ENCODE data around the gene RAPGEF2.

RAPGEF2 gene

GRCh38 chr4:159357350-159357749, 254.5 kb downstream of the RAPGEF2 start:
- no peak for DNase-seq (ENCODE audit: low read depth in 2 of 2)
- TF ChIP-seq CTCF (IDR thresholded peaks at IDR 0.05; ENCODE audit: low read depth, low read length): no peak
- H3K4me3 ChIP-seq (replicated peaks in 1 of 2; ENCODE audit: low read depth in 2 of 2, low read length in 2 of 2): no peak overlapping the region

GRCh38 chr4:159358226-159358625, 255.3 kb downstream of the RAPGEF2 start:
- no peak overlapping the region for H3K4me3 ChIP-seq (replicated peaks in 1 of 2; ENCODE audit: low read depth in 2 of 2, low read length in 2 of 2)
- peak; percentile 64 to 73 for DNase-seq (ENCODE audit: low read depth in 2 of 2)
- no peak for TF ChIP-seq CTCF (IDR thresholded peaks at IDR 0.05; ENCODE audit: low read depth, low read length)

- no peak overlapping the region for H3K4me3 ChIP-seq (replicated peaks in 1 of 2; ENCODE audit: low read depth in 2 of 2, low read length in 2 of 2)
- no peak for TF ChIP-seq CTCF (IDR thresholded peaks at IDR 0.05; ENCODE audit: low read depth, low read length)
- DNase-seq (ENCODE audit: low read depth in 2 of 2): peak; percentile 70 to 88
Observed at GRCh38 chr4:159360549-159360948, 257.7 kb downstream of the RAPGEF2 start.

- H3K4me3 ChIP-seq (replicated peaks in 1 of 2; ENCODE audit: low read depth in 2 of 2, low read length in 2 of 2): no peak overlapping the region
- DNase-seq (ENCODE audit: low read depth in 2 of 2): no peak
- TF ChIP-seq CTCF (IDR thresholded peaks at IDR 0.05; ENCODE audit: low read depth, low read length): no peak
Observed at GRCh38 chr4:159363361-159363760, 260.5 kb downstream of the RAPGEF2 start.

- TF ChIP-seq CTCF (IDR thresholded peaks at IDR 0.05; ENCODE audit: low read depth, low read length): no peak
- H3K4me3 ChIP-seq (replicated peaks in 1 of 2; ENCODE audit: low read depth in 2 of 2, low read length in 2 of 2): no peak overlapping the region
- peak in 1 of 2 donors; percentile 40 for DNase-seq (ENCODE audit: low read depth in 2 of 2)
Observed at GRCh38 chr4:159366966-159367780, 264.3 kb downstream of the RAPGEF2 start.

- DNase-seq (ENCODE audit: low read depth in 2 of 2): no peak
- TF ChIP-seq CTCF (IDR thresholded peaks at IDR 0.05; ENCODE audit: low read depth, low read length): no peak
- H3K4me3 ChIP-seq (replicated peaks in 1 of 2; ENCODE audit: low read depth in 2 of 2, low read length in 2 of 2): no peak overlapping the region
Observed at GRCh38 chr4:159367781-159368080, 264.9 kb downstream of the RAPGEF2 start.

- no peak for DNase-seq (ENCODE audit: low read depth in 2 of 2)
- H3K4me3 ChIP-seq (replicated peaks in 1 of 2; ENCODE audit: low read depth in 2 of 2, low read length in 2 of 2): no peak overlapping the region
- no peak for TF ChIP-seq CTCF (IDR thresholded peaks at IDR 0.05; ENCODE audit: low read depth, low read length)
Observed at GRCh38 chr4:159368320-159368719, 265.4 kb downstream of the RAPGEF2 start.
